Measurements from ENCODE around the gene THAP2. TPM values are rescaled to one million over a fixed set of nuclear protein-coding genes. Genes with fewer than 3 reads are reported as not detected.

Gene THAP2
- total and polyA plus RNA-seq, 3 donors from 2014 or later, result 7.7 to 25.8 (median 13.4) TPM

GRCh38 chr12:71671311-71671710 is 7.2 kb downstream of the THAP2 start:
- no peak for DNase-seq

DNA sequence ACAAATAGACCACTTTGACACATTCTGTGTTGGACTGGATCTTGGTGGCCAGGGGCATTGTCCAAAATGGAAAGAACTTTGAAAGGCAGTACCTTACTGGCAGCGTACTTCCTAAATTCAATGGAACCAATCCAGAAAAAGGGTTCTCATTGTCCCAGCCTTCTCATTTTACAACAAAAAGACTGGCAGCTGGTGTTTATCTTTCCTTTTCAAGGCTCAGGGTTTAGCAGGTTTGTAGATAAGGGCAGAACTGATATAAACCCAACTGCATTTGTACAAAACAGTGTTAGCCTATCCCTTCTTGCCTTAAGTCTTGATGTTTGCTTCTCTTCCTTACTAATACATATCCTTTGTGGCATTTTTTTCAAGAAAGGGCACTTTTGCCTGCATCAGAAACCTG is 7.7 kb downstream of the THAP2 start:
- Histone ChIP-seq H3K4me1 (no peaks in the 10 kb centered on the region), H3K27me3 (no peaks in the 10 kb centered on the region), H3K4me3 (no peak overlapping the region), H3K9me3 (no peaks in the 10 kb centered on the region), H3K27ac (no peak overlapping the region), H3K36me3 (ENCODE audit: low read depth, missing control alignments) (no peaks in the 10 kb centered on the region)
- WGBS, 2 donors, result 43 to 73% methylated on average over 1 of the region's 1 CpG
- intact Hi-C loops (cut with DNase I; ENCODE audit: low total_unique reads), result no loop called here
- TF ChIP-seq POLR2A (IDR thresholded peaks at IDR 0.05), result no peak
- TF ChIP-seq, protein P1, sequence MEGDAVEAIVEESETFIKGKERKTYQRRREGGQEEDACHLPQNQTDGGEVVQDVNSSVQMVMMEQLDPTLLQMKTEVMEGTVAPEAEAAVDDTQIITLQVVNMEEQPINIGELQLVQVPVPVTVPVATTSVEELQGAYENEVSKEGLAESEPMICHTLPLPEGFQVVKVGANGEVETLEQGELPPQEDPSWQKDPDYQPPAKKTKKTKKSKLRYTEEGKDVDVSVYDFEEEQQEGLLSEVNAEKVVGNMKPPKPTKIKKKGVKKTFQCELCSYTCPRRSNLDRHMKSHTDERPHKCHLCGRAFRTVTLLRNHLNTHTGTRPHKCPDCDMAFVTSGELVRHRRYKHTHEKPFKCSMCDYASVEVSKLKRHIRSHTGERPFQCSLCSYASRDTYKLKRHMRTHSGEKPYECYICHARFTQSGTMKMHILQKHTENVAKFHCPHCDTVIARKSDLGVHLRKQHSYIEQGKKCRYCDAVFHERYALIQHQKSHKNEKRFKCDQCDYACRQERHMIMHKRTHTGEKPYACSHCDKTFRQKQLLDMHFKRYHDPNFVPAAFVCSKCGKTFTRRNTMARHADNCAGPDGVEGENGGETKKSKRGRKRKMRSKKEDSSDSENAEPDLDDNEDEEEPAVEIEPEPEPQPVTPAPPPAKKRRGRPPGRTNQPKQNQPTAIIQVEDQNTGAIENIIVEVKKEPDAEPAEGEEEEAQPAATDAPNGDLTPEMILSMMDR (IDR thresholded peaks at IDR 0.05), result no peak
- DNase-seq, result no peak

More at GRCh38 chr12:71671311-71671710, 7.2 kb downstream of the THAP2 start:
- Histone ChIP-seq H3K4me1 (no peaks in the 10 kb centered on the region), H3K9me3 (no peaks in the 10 kb centered on the region), H3K4me3 (no peak overlapping the region), H3K27ac (no peak overlapping the region), H3K27me3 (no peaks in the 10 kb centered on the region), H3K36me3 (ENCODE audit: low read depth, missing control alignments) (no peaks in the 10 kb centered on the region)
- intact Hi-C loops (cut with DNase I; ENCODE audit: low total_unique reads), result no loop called here
- TF ChIP-seq POLR2A (IDR thresholded peaks at IDR 0.05), result no peak
- TF ChIP-seq, protein P1 (IDR thresholded peaks at IDR 0.05), result no peak

- H3K9me3 ChIP-seq, result no peaks in the 10 kb centered on the region
- intact Hi-C loops (cut with DNase I; ENCODE audit: low total_unique reads), result no loop called here
- H3K27ac ChIP-seq, result no peak overlapping the region
- no peaks in the 10 kb centered on the region for H3K4me1 ChIP-seq
- H3K36me3 ChIP-seq (ENCODE audit: low read depth, missing control alignments), result no peaks in the 10 kb centered on the region
- WGBS, 2 donors, result 83 to 86% methylated on average over 1 of the region's 1 CpG
- no peaks in the 10 kb centered on the region for H3K27me3 ChIP-seq
- no peak overlapping the region for H3K4me3 ChIP-seq
- DNase-seq, result no peak
- TF ChIP-seq POLR2A (IDR thresholded peaks at IDR 0.05), result no peak
- TF ChIP-seq, protein P1 (IDR thresholded peaks at IDR 0.05), result no peak
Measured at GRCh38 chr12:71682466-71682865, 18.4 kb downstream of the THAP2 start.

GRCh38 chr12:71683633-71684032 is 19.5 kb downstream of the THAP2 start:
- intact Hi-C loops (cut with DNase I; ENCODE audit: low total_unique reads), result no loop called here
- Histone ChIP-seq H3K27ac (peak overlapping the region in 1 of 2 donors; percentile 10), H3K9me3 (no peaks in the 10 kb centered on the region), H3K27me3 (no peaks in the 10 kb centered on the region), H3K36me3 (ENCODE audit: low read depth, missing control alignments) (no peaks in the 10 kb centered on the region), H3K4me3 (no peak overlapping the region), H3K4me1 (no peaks in the 10 kb centered on the region)
- DNase-seq, result no peak
- WGBS, 2 donors, result 66 to 73% methylated on average over 5 of the region's 5 CpGs
- TF ChIP-seq, protein P1 (IDR thresholded peaks at IDR 0.05), result no peak
- no peak for TF ChIP-seq POLR2A (IDR thresholded peaks at IDR 0.05)

GRCh38 chr12:71684081-71684480 is 20.0 kb downstream of the THAP2 start:
- no peak for DNase-seq
- no peaks in the 10 kb centered on the region for H3K36me3 ChIP-seq (ENCODE audit: low read depth, missing control alignments)
- H3K4me1 ChIP-seq, result no peaks in the 10 kb centered on the region
- H3K9me3 ChIP-seq, result no peaks in the 10 kb centered on the region
- peak overlapping the region in 1 of 2 donors; percentile 4 for H3K4me3 ChIP-seq
- no peaks in the 10 kb centered on the region for H3K27me3 ChIP-seq
- H3K27ac ChIP-seq, result peak overlapping the region in 1 of 2 donors; percentile 10
- TF ChIP-seq POLR2A (IDR thresholded peaks at IDR 0.05), result no peak
- TF ChIP-seq, protein P1 (IDR thresholded peaks at IDR 0.05), result no peak
- intact Hi-C loops (cut with DNase I; ENCODE audit: low total_unique reads), result no loop called here
- WGBS, 2 donors, result 51% methylated on average over 5 of the region's 5 CpGs

All from testis (tissue), 3 donors.